Epithelial cell of esophagus (primary cell): ENCODE results near the gene ABHD1.
A peak's percentile ranks its signal among the peaks of the same experiment; 100 is the strongest.

Source experiments
- DNase-seq: peaks from one replicate; pipeline ENCODE4 v3.0.0; 2010; ENCODE audit warnings: low read depth
- H3K4me3 ChIP-seq: 2 replicates; pipeline ENCODE4 v1.5.1; 2011; ENCODE audit warnings: mild to moderate bottlenecking, low read length, control low read depth
- TF ChIP-seq, protein P1 (sequence below): IDR thresholded peaks from 2 replicates; pipeline ENCODE4 v1.5.1; 2011; ENCODE audit warnings: low read depth, mild to moderate bottlenecking, low read length, control low read depth, inconsistent platforms; ENCODE audit not compliant: insufficient read depth; ENCODE audit errors: missing control alignments

The ABHD1 gene

DNA sequence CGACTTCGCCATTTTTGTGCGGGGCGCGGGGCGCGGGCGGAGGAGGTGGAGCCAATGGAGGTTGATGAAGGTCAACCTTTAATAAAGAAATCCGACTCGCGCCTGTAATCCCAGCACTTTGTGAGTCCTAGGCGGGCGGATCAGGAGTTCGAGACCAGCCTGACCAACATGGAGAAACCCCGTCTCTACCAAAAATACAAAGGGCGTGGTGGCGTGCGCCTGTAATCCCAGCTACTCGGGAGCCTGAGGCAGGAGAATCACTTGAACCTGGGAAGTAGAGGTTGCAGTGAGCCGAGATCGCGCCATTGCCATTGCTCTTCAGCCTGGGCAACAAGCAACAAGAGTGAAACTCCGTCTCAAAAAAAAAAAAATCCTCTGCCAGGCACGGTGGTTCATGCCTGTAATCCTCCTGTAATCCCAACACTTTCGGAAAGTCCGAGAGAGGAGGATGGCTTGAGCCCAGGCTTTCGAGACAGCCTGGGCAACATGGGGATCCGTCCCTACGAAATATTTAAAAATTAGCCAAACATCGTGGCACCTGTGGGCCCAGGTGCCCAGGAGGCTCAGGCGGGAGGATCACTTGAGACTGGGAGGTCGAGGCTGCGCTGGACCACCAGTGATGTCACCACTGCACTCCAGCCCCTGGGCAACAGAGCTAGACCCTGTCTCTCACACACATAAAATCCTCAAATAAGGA, 11.3 kb downstream of the ABHD1 start:
- no peak for DNase-seq
- TF ChIP-seq, protein P1, sequence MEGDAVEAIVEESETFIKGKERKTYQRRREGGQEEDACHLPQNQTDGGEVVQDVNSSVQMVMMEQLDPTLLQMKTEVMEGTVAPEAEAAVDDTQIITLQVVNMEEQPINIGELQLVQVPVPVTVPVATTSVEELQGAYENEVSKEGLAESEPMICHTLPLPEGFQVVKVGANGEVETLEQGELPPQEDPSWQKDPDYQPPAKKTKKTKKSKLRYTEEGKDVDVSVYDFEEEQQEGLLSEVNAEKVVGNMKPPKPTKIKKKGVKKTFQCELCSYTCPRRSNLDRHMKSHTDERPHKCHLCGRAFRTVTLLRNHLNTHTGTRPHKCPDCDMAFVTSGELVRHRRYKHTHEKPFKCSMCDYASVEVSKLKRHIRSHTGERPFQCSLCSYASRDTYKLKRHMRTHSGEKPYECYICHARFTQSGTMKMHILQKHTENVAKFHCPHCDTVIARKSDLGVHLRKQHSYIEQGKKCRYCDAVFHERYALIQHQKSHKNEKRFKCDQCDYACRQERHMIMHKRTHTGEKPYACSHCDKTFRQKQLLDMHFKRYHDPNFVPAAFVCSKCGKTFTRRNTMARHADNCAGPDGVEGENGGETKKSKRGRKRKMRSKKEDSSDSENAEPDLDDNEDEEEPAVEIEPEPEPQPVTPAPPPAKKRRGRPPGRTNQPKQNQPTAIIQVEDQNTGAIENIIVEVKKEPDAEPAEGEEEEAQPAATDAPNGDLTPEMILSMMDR, result no peak
- H3K4me3 ChIP-seq, result peak overlapping the region; percentile 20

DNA sequence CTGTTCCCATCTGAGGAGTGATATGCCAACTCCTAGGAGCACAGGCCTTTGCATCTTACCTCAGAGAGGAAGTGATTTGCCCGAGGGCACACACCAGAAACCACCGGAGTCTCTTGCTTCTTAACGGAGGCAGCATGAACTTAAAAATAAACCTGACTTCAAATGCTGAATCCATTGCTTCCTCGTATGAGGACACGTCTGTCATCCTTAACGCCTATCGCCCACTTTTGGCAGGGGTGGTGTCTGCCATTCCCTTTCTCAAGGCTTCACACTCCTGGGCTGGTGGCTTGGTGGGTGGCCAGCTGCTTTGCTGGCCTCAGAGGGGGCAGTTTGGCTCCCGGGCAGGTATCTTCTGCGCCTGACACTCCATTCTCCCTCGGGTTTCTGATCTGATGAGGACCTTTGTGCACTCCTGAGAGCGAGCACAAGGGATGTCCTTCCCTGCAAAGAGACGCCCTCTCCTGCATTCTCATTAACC, 11.9 kb downstream of the ABHD1 start:
- TF ChIP-seq, protein P1, result no peak
- no peak overlapping the region for H3K4me3 ChIP-seq
- no peak for DNase-seq

DNA sequence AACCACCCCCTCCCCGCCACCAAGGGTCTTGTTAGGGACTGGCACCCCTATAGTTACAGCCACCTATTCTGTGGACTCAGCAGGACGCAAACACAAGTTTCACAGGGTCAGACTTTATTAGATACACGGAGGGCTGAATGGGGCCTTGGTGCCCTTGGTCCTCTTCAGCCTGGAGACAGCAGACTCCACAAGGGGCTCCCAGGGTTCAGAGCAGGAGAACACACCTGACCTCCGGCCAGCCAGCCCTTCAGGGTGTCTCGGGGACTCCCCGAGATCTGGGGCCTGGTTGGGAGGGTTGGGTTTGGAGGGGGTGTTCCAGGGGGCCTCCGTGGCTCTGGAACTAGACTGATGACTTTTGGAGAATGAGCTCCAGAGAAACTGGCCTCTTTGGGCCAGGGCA, 13.1 kb downstream of the ABHD1 start:
- TF ChIP-seq, protein P1, result no peak
- no peak overlapping the region for H3K4me3 ChIP-seq
- no peak for DNase-seq

DNA sequence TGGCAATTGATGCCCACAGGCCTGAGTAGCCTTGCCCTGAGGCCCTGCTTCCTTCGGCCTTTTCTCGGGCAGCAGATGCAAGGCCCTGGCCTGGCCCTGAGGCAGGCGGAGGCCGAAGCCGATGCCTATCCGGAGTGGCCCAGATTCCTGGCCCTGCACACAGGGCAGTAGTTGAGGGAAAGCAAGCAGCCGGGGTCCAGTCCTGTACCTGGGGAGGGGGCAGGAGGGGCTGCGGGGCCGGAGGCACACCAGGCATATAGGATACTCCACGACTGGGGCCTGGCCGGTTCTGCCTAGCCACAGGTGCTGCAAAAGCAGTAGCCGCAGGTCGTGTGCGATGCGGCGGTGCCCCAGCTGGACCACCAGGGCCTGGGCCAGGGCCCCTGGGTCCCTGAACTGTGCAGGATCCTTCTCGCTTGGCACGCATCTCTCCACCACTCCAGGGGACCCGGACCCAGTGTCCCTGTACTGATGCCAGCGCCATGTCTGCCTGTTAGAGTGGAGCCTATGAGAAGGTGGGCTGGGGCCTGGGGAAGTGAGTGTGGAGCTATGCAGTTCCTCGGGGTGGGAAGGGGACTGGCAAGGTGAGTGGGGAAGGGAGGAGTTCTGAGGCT, 13.8 kb downstream of the ABHD1 start:
- H3K4me3 ChIP-seq, result no peak overlapping the region
- no peak for DNase-seq
- TF ChIP-seq, protein P1, result no peak

DNA sequence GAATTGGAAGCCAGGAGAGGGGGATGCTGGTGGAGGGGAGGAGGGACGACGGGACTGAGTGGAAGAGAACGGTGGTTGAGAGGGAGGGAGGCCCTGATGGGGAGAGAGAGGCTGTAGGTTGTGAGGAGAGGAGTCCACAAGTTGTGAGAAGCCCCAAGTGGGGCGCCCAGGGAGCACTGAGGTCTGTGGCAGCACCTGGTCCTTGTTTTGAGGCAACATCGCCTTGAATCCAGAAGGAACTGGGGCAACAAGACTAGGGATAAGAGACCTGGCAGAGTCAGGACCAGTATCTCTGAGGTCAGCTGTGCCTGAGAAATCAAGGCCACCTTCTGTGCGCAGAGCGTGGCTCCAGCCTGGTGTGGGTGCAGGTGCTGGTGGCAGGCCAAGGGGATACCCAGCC, 14.5 kb downstream of the ABHD1 start:
- TF ChIP-seq, protein P1, result no peak
- H3K4me3 ChIP-seq, result no peak overlapping the region
- DNase-seq, result no peak

DNA sequence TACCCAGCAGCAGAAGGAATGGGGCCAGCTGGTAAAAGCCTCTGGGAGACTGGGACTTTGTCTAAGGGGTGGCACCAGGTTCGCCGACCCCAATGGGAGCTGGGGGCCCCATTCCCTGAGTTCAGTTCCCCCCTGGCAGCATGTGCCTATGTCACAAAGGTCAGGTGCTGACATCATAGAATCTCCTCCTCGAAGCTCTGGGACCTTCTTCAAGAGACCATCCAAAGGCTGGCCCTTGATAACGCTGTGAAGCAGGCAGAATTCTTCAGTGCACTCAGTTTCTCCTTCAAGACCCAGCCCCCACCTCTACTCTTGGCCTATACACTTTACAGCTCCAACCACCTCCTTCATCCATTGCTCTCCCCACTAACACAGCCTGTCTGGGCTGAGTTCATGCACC, 15.7 kb downstream of the ABHD1 start, which contains the start of gene PRR30:
Gene PRR30 (minus strand): TSS at position 101 of the 400 bp plus-strand sequence. CDS start 1,081 bp downstream, outside the sequence.
- TF ChIP-seq, protein P1, result no peak
- DNase-seq, result no peak
- no peak within 1 kb of the TSS for H3K4me3 ChIP-seq
